K562 (cell line): ENCODE measurements around the gene EME2. TPM values are rescaled to one million over a fixed set of nuclear protein-coding genes. Genes with fewer than 3 reads are reported as not detected.

Experiments
- ATAC-seq: fragments of 200-7000 bp; cut with Tn5 transposase; 3 replicates; pipeline ENCODE4 v1.9.1; 2020; ENCODE audit warnings: moderate library complexity
- BruUV-seq: library from RNA; stranded (reverse); fragments of 400-500 nt; replicated peaks from 2 replicates; lab custom pipeline; 2021; lab: Mats Ljungman, UMichigan
- CTCF ChIA-PET: fragments of 300-600 bp; formaldehyde crosslinking; extraction: SDS; loops from one replicate; lab custom pipeline; 2021; ENCODE audit warnings: low intra/inter-chr PET ratio; lab: Yijun Ruan, JAX
- POLR2A ChIA-PET: fragments of 300-600, 350-650 bp; sonication (Branson Sonifier 250); formaldehyde crosslinking; extraction: SDS; loops from one replicate; lab custom pipeline; 2021; ENCODE audit warnings: antibody characterized with exemption, inconsistent platforms; lab: Yijun Ruan, JAX
- DNase-seq, 4 experiments: peaks; one replicate each; pipeline versions ENCODE4 v3.0.0 to v3.0.0-alpha.2; 2011 to 2018; ENCODE audit warnings: low spot score in 3 of 4, mixed read lengths in 3 of 4; ENCODE audit errors: extremely low read depth in 1 of 4
- FAIRE-seq: peaks from 2 replicates; lab custom pipeline; 2011; peaks lifted over from hg19 to GRCh38; lab: Jason Lieb, UNC
- H2AFZ ChIP-seq: 2 replicates; pipeline ENCODE4 v1.6.0; 2011; ENCODE audit warnings: low read depth, low read length, control low read depth, inconsistent platforms
- H3K27ac ChIP-seq: fragments of 200-600 bp; 3 replicates; pipeline ENCODE4 v1.8.0; 2011; ENCODE audit warnings: low read depth, mild to moderate bottlenecking, control low read depth, inconsistent platforms, low read length, moderate library complexity, mixed read lengths; ENCODE audit errors: extremely low read depth
- H3K27me3 ChIP-seq, 2 experiments: fragments of 300-600 bp in 1 of 2; 2 replicates in 1 of 2; 3 replicates in 1 of 2; pipeline versions ENCODE4 v1.6.0 to v1.8.0; 2011; ENCODE audit warnings: inconsistent platforms in 2 of 2, low read length in 2 of 2, mild to moderate bottlenecking in 1 of 2, mixed read lengths in 1 of 2, moderate library complexity in 1 of 2; ENCODE audit not compliant: control insufficient read depth in 2 of 2, insufficient read depth in 2 of 2
- H3K36me3 ChIP-seq: fragments of 300-600 bp; 3 replicates; pipeline ENCODE4 v1.8.0; 2011; ENCODE audit warnings: mild to moderate bottlenecking, low read length, inconsistent platforms; ENCODE audit not compliant: control insufficient read depth, insufficient read depth
- H3K4me1 ChIP-seq, 2 experiments: fragments of 200-600 bp in 1 of 2; replicated peaks in 1 of 2; 2 replicates in 1 of 2; 3 replicates in 1 of 2; pipeline versions ENCODE4 v1.5.1 to v1.8.0; 2011; ENCODE audit warnings: inconsistent platforms in 2 of 2, low read length in 2 of 2, mild to moderate bottlenecking in 1 of 2, mixed read lengths in 1 of 2, moderate library complexity in 1 of 2; ENCODE audit not compliant: control insufficient read depth in 2 of 2, insufficient read depth in 2 of 2
- H3K4me2 ChIP-seq: 2 replicates; pipeline ENCODE4 v1.6.1; 2011; ENCODE audit warnings: low read length, control low read depth, inconsistent platforms, mixed read lengths; ENCODE audit not compliant: insufficient read depth
- H3K4me3 ChIP-seq: fragments of 200-600 bp; sonication (generic), shearing (Covaris generic); 2 replicates; pipeline ENCODE4 v1.5.1; 2016; ENCODE audit warnings: control low read depth, inconsistent platforms
- H3K79me2 ChIP-seq: fragments of 200-600 bp; 3 replicates; pipeline ENCODE4 v1.8.0; 2011; ENCODE audit warnings: low read length, inconsistent platforms; ENCODE audit not compliant: control insufficient read depth, insufficient read depth
- H3K9ac ChIP-seq, 2 experiments: 2 replicates each; pipeline versions ENCODE4 v1.6.0 to v1.6.1; 2011; ENCODE audit warnings: low read depth in 2 of 2, low read length in 2 of 2, control low read depth in 1 of 2, inconsistent platforms in 1 of 2, mild to moderate bottlenecking in 1 of 2, mixed read lengths in 1 of 2; ENCODE audit not compliant: insufficient read depth in 1 of 2
- H3K9me1 ChIP-seq: one replicate; pipeline ENCODE4 v1.6.0; 2011; ENCODE audit warnings: inconsistent platforms, mild to moderate bottlenecking, low read length, moderate library complexity; ENCODE audit not compliant: control insufficient read depth, insufficient read depth
- H3K9me3 ChIP-seq: replicated peaks from 2 replicates; pipeline ENCODE4 v1.5.1; 2011; ENCODE audit warnings: low read depth, low read length, inconsistent platforms; ENCODE audit not compliant: control insufficient read depth, insufficient read depth
- H4K20me1 ChIP-seq: replicated peaks from 2 replicates; pipeline ENCODE4 v1.6.1; 2011; ENCODE audit warnings: low read length, inconsistent platforms, mixed read lengths; ENCODE audit not compliant: control insufficient read depth, insufficient read depth
- E4F1 ChIP-seq: fragments of 250-450 bp; sonication (Bioruptor Pico); IDR thresholded peaks from 2 replicates; pipeline ENCODE4 v1.5.0; 2021; ENCODE audit warnings: mild to moderate bottlenecking, borderline replicate concordance
- HMGN3 ChIP-seq: IDR thresholded peaks from 2 replicates; pipeline ENCODE4 v1.6.1; 2011; ENCODE audit warnings: borderline replicate concordance, low read depth, mild to moderate bottlenecking, mixed read lengths, low read length; ENCODE audit not compliant: insufficient read length; ENCODE audit errors: extremely low read depth
- HSF4 ChIP-seq: fragments of 250-450 bp; sonication (Bioruptor Pico); IDR thresholded peaks from 2 replicates; pipeline ENCODE4 v2.1.2; 2022; ENCODE audit warnings: mild to moderate bottlenecking, moderate library complexity, borderline replicate concordance
- JUN ChIP-seq, 2 experiments: sonication (generic) in 1 of 2; formaldehyde crosslinking in 1 of 2; IDR thresholded peaks; 2 replicates each; pipeline versions ENCODE4 v1.6.1 to v1.8.0; 2012 to 2022; ENCODE audit warnings: borderline replicate concordance in 2 of 2, mild to moderate bottlenecking in 2 of 2, improper control_type of control experiment in 1 of 2, low read depth in 1 of 2, low read length in 1 of 2, missing genetic modification reagents in 1 of 2
- KHSRP ChIP-seq: fragments of 450-650 bp; IDR thresholded peaks from 2 replicates; pipeline ENCODE4 v1.6.1; 2017
- NCOA6 ChIP-seq: fragments of 450-650 bp; IDR thresholded peaks from 2 replicates; pipeline ENCODE4 v1.6.1; 2017; ENCODE audit warnings: mild to moderate bottlenecking
- NFIC ChIP-seq: fragments of 450-650 bp; IDR thresholded peaks from 2 replicates; pipeline ENCODE4 v1.6.1; 2017; ENCODE audit warnings: mild to moderate bottlenecking, inconsistent platforms
- NFYB ChIP-seq: IDR thresholded peaks from 2 replicates; pipeline ENCODE4 v1.6.1; 2011; ENCODE audit warnings: mild to moderate bottlenecking, moderate library complexity; ENCODE audit not compliant: insufficient read length; ENCODE audit errors: extremely low read depth
- ZNF57 ChIP-seq: fragments of 450-650 bp; formaldehyde crosslinking; IDR thresholded peaks from 2 replicates; pipeline ENCODE4 v1.4.0; 2020; ENCODE audit warnings: mild to moderate bottlenecking, moderate library complexity
- ZZZ3 ChIP-seq: fragments of 450-650 bp; IDR thresholded peaks from 2 replicates; pipeline ENCODE4 v1.6.1; 2016; ENCODE audit warnings: antibody characterized with exemption, mild to moderate bottlenecking, moderate library complexity
- WGBS: fragments of 100-300 bp; shearing (Covaris generic); methylation state at CpG from one replicate; pipeline ENCODE4 v1.1.6; 2016; ENCODE audit warnings: low coverage, mixed read lengths; ENCODE audit not compliant: insufficient coverage; ENCODE audit errors: missing lambda C conversion rate; 5-methylcytosine and 5-hydroxymethylcytosine counted together
- in situ Hi-C: fragments of 300-500 bp; cut with MboI; formaldehyde crosslinking; loops from 4 replicates; pipeline ENCODE4 v1.15.0; 2018; ENCODE audit warnings: inconsistent platforms, mixed read lengths
- intact Hi-C: fragments of 100-400 bp; cut with micrococcal nuclease; formaldehyde crosslinking; loops from 2 replicates; pipeline ENCODE4 v1.14.2; 2022
- polyA plus RNA-seq, 8 experiments: library from polyadenylated mRNA; depleted of rRNA in 4 of 8; stranded (reverse) in 5 of 8; unstranded in 3 of 8; fragments of >200 nt; fragmentation: Nextera tagmentation in 2 of 8; fragmentation: Illumina TruSeq in 1 of 8; extraction: Ambion mirVana in 2 of 8; extraction: Trizol in 1 of 8; gene quantifications; 2 replicates each; pipeline versions ENCODE4 v1.2.1 to v1.2.3, GENCODE V29; 2011 to 2014; ENCODE audit warnings: inconsistent platforms in 1 of 8, missing spikeins in 1 of 8
- total RNA-seq, 7 experiments: library from RNA; depleted of rRNA in 6 of 7; stranded (reverse); fragments of >200 nt in 6 of 7; fragmentation: Illumina TruSeq in 2 of 7; extraction: Trizol in 2 of 7; gene quantifications; 2 replicates each; pipeline versions ENCODE4 v1.2.1 to v1.2.3, GENCODE V29; 2011 to 2021; ENCODE audit warnings: low replicate concordance in 1 of 7
- TF ChIP-seq, protein P1 (sequence below): fragments of 250-450 bp; sonication (Bioruptor Pico); IDR thresholded peaks from 2 replicates; pipeline ENCODE4 v1.8.0; 2021; ENCODE audit warnings: moderate library complexity, mild to moderate bottlenecking, inconsistent platforms

EME2 gene
- total and polyA plus RNA-seq, 9 of the 15 experiments (the other 6 are each of a cell fraction or from before 2014, with no cell fraction given), result 0.35 to 19.9 (median 3.5) TPM

DNA sequence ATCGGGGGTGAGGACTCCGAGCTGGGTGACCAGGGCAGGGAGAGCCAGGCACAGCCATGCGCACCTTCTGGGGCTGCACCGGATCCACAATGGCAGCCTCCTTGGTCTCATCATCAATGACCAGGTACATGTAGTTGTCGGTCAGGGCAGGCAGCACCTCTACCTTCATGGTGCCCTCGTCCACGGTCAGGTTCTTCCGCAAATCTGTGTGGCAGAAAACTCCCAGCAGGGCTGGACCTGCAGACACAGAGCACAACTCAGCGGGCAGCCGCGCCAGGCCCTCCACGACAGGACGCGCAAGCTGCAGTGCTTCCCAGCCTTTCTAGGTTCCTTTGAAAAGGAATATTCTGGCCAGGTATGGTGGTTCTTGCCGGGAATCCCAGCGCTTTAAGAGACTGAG is 50.2 kb downstream of the EME2 start:
- BruUV-seq, result no TSS peak
- H2AFZ ChIP-seq, result no peak overlapping the region
- no peak overlapping the region for H3K27ac ChIP-seq
- H3K4me1 ChIP-seq, result peaks cover 3 to 57% of the 10 kb centered on the region in 2 experiments; a peak in 3 of 5 replicates
- TF ChIP-seq NCOA6, result no peak
- no peak for TF ChIP-seq E4F1 (CRISPR knock-in tag)
- TF ChIP-seq NFIC, result no peak
- no peak for TF ChIP-seq HMGN3
- no peak for TF ChIP-seq ZNF57 (CRISPR knock-in tag)
- TF ChIP-seq JUN (IDR thresholded peaks at IDR 0.05; ENCODE audit: borderline replicate concordance, low read depth, low read length), result no peak
- TF ChIP-seq JUN (CRISPR knock-in tag; IDR thresholded peaks at IDR 0.05; ENCODE audit: borderline replicate concordance), result no peak
- no peak for TF ChIP-seq HSF4
- no peak for TF ChIP-seq KHSRP
- TF ChIP-seq ZZZ3, result no peak
- TF ChIP-seq NFYB, result no peak
- TF ChIP-seq, protein P1, sequence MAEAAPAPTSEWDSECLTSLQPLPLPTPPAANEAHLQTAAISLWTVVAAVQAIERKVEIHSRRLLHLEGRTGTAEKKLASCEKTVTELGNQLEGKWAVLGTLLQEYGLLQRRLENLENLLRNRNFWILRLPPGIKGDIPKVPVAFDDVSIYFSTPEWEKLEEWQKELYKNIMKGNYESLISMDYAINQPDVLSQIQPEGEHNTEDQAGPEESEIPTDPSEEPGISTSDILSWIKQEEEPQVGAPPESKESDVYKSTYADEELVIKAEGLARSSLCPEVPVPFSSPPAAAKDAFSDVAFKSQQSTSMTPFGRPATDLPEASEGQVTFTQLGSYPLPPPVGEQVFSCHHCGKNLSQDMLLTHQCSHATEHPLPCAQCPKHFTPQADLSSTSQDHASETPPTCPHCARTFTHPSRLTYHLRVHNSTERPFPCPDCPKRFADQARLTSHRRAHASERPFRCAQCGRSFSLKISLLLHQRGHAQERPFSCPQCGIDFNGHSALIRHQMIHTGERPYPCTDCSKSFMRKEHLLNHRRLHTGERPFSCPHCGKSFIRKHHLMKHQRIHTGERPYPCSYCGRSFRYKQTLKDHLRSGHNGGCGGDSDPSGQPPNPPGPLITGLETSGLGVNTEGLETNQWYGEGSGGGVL (CRISPR knock-in tag), result no peak
- DNase-seq (no peak), FAIRE-seq (no peak), ATAC-seq (no peak)
- H3K27me3 ChIP-seq, result no peaks in the 10 kb centered on the region
- POLR2A ChIA-PET, result interaction anchor here (0.7 kb wide), 1 partner anchor 26 kb away, joined by 4 read pairs; no protein-coding TSS in a partner anchor
- H3K4me2 ChIP-seq, result no peak overlapping the region
- H3K79me2 ChIP-seq, result peaks cover 12% of the 10 kb centered on the region
- CTCF ChIA-PET, result no interaction called here
- H3K4me3 ChIP-seq, result no peak overlapping the region
- H3K36me3 ChIP-seq, result no peaks in the 10 kb centered on the region
- intact Hi-C loops, result no loop called here
- in situ Hi-C loops, result no loop called here
- H3K9me1 ChIP-seq, result no peaks in the 10 kb centered on the region
- 89% methylated on average over 14 of the region's 16 CpGs for WGBS
- 0 out of 2 replicates have a peak, but pooled peaks cover 6% of the 10 kb centered on the region for H4K20me1 ChIP-seq
- peak overlapping the region in 1 of 2 experiments; percentile 22; a peak in 1 of 4 replicates for H3K9ac ChIP-seq
- H3K9me3 ChIP-seq, result no peaks in the 10 kb centered on the region
